DND-41 (cell line): ENCODE measurements around the gene ABCB4.

ENCODE experiments used
- ATAC-seq: fragments of 200-7000 bp; cut with Tn5 transposase; 3 replicates; pipeline ENCODE4 v1.9.1; 2021; ENCODE audit warnings: low read depth; ENCODE audit not compliant: insufficient read depth
- DNase-seq: peaks from one replicate; pipeline ENCODE4 v3.0.0-alpha.2; 2020
- H2AFZ ChIP-seq: 2 replicates; pipeline ENCODE4 v1.6.0; 2012; ENCODE audit warnings: low read depth, low read length
- H3K27ac ChIP-seq: 2 replicates; pipeline ENCODE4 v1.5.1; 2012; ENCODE audit warnings: low read length, inconsistent platforms
- H3K27me3 ChIP-seq: fragments of 200-600 bp; sonication (generic); 2 replicates; pipeline ENCODE4 v1.6.0; 2012; ENCODE audit warnings: low read length, mild to moderate bottlenecking, inconsistent platforms; ENCODE audit not compliant: insufficient read depth, poor library complexity
- H3K36me3 ChIP-seq: 2 replicates; pipeline ENCODE4 v1.5.1; 2012; ENCODE audit warnings: low read length, inconsistent platforms; ENCODE audit not compliant: insufficient read depth
- H3K4me1 ChIP-seq: 2 replicates; pipeline ENCODE4 v1.5.1; 2012; ENCODE audit warnings: mild to moderate bottlenecking, low read length; ENCODE audit not compliant: insufficient read depth
- H3K4me2 ChIP-seq: 2 replicates; pipeline ENCODE4 v1.6.0; 2012; ENCODE audit warnings: mild to moderate bottlenecking, moderate library complexity, low read length, inconsistent platforms; ENCODE audit not compliant: insufficient read depth
- H3K4me3 ChIP-seq, 2 experiments: fragments of 200-600 bp in 1 of 2; shearing (Covaris generic) in 1 of 2; 2 replicates each; pipeline ENCODE4 v1.5.1; 2012 to 2016; ENCODE audit warnings: inconsistent platforms in 2 of 2, low read length in 2 of 2, mild to moderate bottlenecking in 2 of 2, low read depth in 1 of 2, moderate library complexity in 1 of 2
- H3K79me2 ChIP-seq: 2 replicates; pipeline ENCODE4 v1.6.0; 2012; ENCODE audit warnings: low read length, inconsistent platforms; ENCODE audit not compliant: insufficient read depth
- H3K9ac ChIP-seq: 2 replicates; pipeline ENCODE4 v1.6.0; 2012; ENCODE audit warnings: low read depth, mild to moderate bottlenecking, inconsistent platforms, low read length, moderate library complexity
- H3K9me3 ChIP-seq: 2 replicates; pipeline ENCODE4 v1.5.1; 2012; ENCODE audit warnings: low read length, moderate library complexity, mild to moderate bottlenecking, inconsistent platforms; ENCODE audit not compliant: insufficient read depth, severe bottlenecking
- H4K20me1 ChIP-seq: 2 replicates; pipeline ENCODE4 v1.6.0; 2012; ENCODE audit warnings: low read length; ENCODE audit not compliant: insufficient read depth
- EZH2 ChIP-seq: IDR thresholded peaks from 3 replicates; pipeline ENCODE4 v1.6.1; 2012; ENCODE audit warnings: borderline replicate concordance, low read depth, mild to moderate bottlenecking, moderate library complexity, low read length, inconsistent platforms; ENCODE audit not compliant: severe bottlenecking
- TF ChIP-seq, protein P1 (sequence below): IDR thresholded peaks from 2 replicates; pipeline ENCODE4 v1.5.1; 2012; ENCODE audit warnings: borderline replicate concordance, low read length, moderate library complexity, mild to moderate bottlenecking; ENCODE audit not compliant: poor library complexity, severe bottlenecking; ENCODE audit errors: extremely low read depth

ABCB4 gene

GRCh38 chr7:87375662-87376435 lies 99.6 kb downstream of the ABCB4 start:
- H3K9me3 ChIP-seq = no peaks in the 10 kb centered on the region
- no peaks in the 10 kb centered on the region for H4K20me1 ChIP-seq
- H2AFZ ChIP-seq = no peak overlapping the region
- no peak for DNase-seq
- H3K27ac ChIP-seq = no peak overlapping the region
- TF ChIP-seq EZH2 = no peak
- TF ChIP-seq, protein P1, sequence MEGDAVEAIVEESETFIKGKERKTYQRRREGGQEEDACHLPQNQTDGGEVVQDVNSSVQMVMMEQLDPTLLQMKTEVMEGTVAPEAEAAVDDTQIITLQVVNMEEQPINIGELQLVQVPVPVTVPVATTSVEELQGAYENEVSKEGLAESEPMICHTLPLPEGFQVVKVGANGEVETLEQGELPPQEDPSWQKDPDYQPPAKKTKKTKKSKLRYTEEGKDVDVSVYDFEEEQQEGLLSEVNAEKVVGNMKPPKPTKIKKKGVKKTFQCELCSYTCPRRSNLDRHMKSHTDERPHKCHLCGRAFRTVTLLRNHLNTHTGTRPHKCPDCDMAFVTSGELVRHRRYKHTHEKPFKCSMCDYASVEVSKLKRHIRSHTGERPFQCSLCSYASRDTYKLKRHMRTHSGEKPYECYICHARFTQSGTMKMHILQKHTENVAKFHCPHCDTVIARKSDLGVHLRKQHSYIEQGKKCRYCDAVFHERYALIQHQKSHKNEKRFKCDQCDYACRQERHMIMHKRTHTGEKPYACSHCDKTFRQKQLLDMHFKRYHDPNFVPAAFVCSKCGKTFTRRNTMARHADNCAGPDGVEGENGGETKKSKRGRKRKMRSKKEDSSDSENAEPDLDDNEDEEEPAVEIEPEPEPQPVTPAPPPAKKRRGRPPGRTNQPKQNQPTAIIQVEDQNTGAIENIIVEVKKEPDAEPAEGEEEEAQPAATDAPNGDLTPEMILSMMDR = no peak
- no peak overlapping the region for H3K4me3 ChIP-seq
- H3K9ac ChIP-seq = no peak overlapping the region
- H3K36me3 ChIP-seq = peaks cover 3% of the 10 kb centered on the region; the same call in 1 of the 2 replicates
- H3K4me2 ChIP-seq = no peak overlapping the region
- no peaks in the 10 kb centered on the region for H3K27me3 ChIP-seq
- H3K79me2 ChIP-seq = no peaks in the 10 kb centered on the region
- H3K4me1 ChIP-seq = no peaks in the 10 kb centered on the region
- ATAC-seq = no peak

GRCh38 chr7:87370660-87371180 lies 104.8 kb downstream of the ABCB4 start:
- Histone ChIP-seq H3K27ac (no peak overlapping the region), H3K9me3 (no peaks in the 10 kb centered on the region), H3K36me3 (peaks cover 15% of the 10 kb centered on the region; the same call in 1 of the 2 replicates), H4K20me1 (no peaks in the 10 kb centered on the region), H3K27me3 (no peaks in the 10 kb centered on the region), H3K4me2 (no peak overlapping the region), H3K4me3 (no peak overlapping the region), H3K79me2 (no peaks in the 10 kb centered on the region), H3K9ac (no peak overlapping the region), H2AFZ (no peak overlapping the region), H3K4me1 (no peaks in the 10 kb centered on the region)
- ATAC-seq = no peak
- DNase-seq = no peak
- TF ChIP-seq, protein P1 = no peak
- TF ChIP-seq EZH2 = no peak

GRCh38 chr7:87369216-87369615 lies 106.3 kb downstream of the ABCB4 start:
- H3K4me1 ChIP-seq = no peaks in the 10 kb centered on the region
- ATAC-seq = no peak

More at GRCh38 chr7:87369216-87369615, 106.3 kb downstream of the ABCB4 start:
- Histone ChIP-seq H3K27ac (no peak overlapping the region), H3K4me3 (no peak overlapping the region), H3K4me2 (no peak overlapping the region), H3K27me3 (no peaks in the 10 kb centered on the region), H3K9ac (no peak overlapping the region), H3K9me3 (no peaks in the 10 kb centered on the region), H2AFZ (no peak overlapping the region), H3K36me3 (peaks cover 15% of the 10 kb centered on the region; the same call in 1 of the 2 replicates), H3K79me2 (no peaks in the 10 kb centered on the region), H4K20me1 (no peaks in the 10 kb centered on the region)
- TF ChIP-seq, protein P1 = no peak
- TF ChIP-seq EZH2 = no peak
- no peak for DNase-seq
